HCT116 (cell line): ENCODE measurements around the gene PAX6. TPM values are rescaled to one million over a fixed set of nuclear protein-coding genes. Genes with fewer than 3 reads are reported as not detected.

Experiments used
- ATAC-seq: fragments of 200-7000 bp; cut with Tn5 transposase; 2 replicates; pipeline ENCODE4 v1.9.1; 2020; ENCODE audit warnings: mild to moderate bottlenecking, moderate library complexity
- BruUV-seq: library from RNA; stranded (reverse); fragments of 400-500 nt; replicated peaks from 2 replicates; lab custom pipeline; 2021; lab: Mats Ljungman, UMichigan
- CTCF ChIA-PET: fragments of 300-600 bp; sonication (Branson Sonifier 250); formaldehyde crosslinking; loops from one replicate; lab custom pipeline; 2021; ENCODE audit warnings: antibody characterized with exemption; lab: Charles Lee
- POLR2A ChIA-PET: fragments of 300-600, 350-600 bp; sonication (Branson Sonifier 250); formaldehyde crosslinking; loops from one replicate; lab custom pipeline; 2021; ENCODE audit warnings: antibody characterized with exemption; lab: Charles Lee
- RAD21 ChIA-PET, 2 experiments: fragments of 300-600 bp; sonication (Branson Sonifier 250); formaldehyde crosslinking; loops; one replicate each; lab custom pipeline; 2023; ENCODE audit warnings: low total read pairs in 2 of 2; ENCODE audit not compliant: uncharacterized antibody in 2 of 2, unreplicated experiment in 2 of 2, low non-redundant PET in 1 of 2; lab: Charles Lee
- DNase-seq: peaks from one replicate; pipeline ENCODE4 v3.0.0-alpha.2; 2010; ENCODE audit warnings: low read depth, low spot score
- H2AFZ ChIP-seq: fragments of 200-600 bp; shearing (Covaris generic), sonication (generic); 2 replicates; pipeline ENCODE4 v1.6.1; 2017; ENCODE audit warnings: low read depth, mixed run types, mixed read lengths, antibody characterized with exemption, low read length; ENCODE audit not compliant: poor library complexity, severe bottlenecking
- H3K27ac ChIP-seq: 2 replicates; pipeline ENCODE4 v1.5.1; 2012; ENCODE audit warnings: low read depth, low read length
- H3K27me3 ChIP-seq: fragments of 200-600 bp; sonication (generic); 2 replicates; pipeline ENCODE4 v1.6.1; 2016; ENCODE audit warnings: mixed run types, low read length, mixed read lengths; ENCODE audit not compliant: insufficient read depth
- H3K36me3 ChIP-seq, 2 experiments: fragments of 200-500 bp in 1 of 2; fragments of 200-600 bp in 1 of 2; sonication (Bioruptor generic) in 1 of 2; sonication (generic) in 1 of 2; 2 replicates each; pipeline versions ENCODE4 v1.5.1 to v1.6.1; 2014 to 2016; ENCODE audit warnings: low read length in 2 of 2, inconsistent platforms in 1 of 2, mixed read lengths in 1 of 2, mixed run types in 1 of 2; ENCODE audit not compliant: insufficient read depth in 2 of 2, control insufficient read depth in 1 of 2
- H3K4me1 ChIP-seq, 2 experiments: fragments of 200-600 bp in 1 of 2; sonication (generic) in 1 of 2; 2 replicates each; pipeline versions ENCODE4 v1.5.1 to v1.6.1; 2012 to 2017; ENCODE audit warnings: low read length in 2 of 2, inconsistent platforms in 1 of 2, mild to moderate bottlenecking in 1 of 2, mixed read lengths in 1 of 2, mixed run types in 1 of 2, moderate library complexity in 1 of 2; ENCODE audit not compliant: insufficient read depth in 2 of 2, control insufficient read depth in 1 of 2
- H3K4me2 ChIP-seq: fragments of 200-600 bp; sonication (generic); 2 replicates; pipeline ENCODE4 v1.6.1; 2017; ENCODE audit warnings: mixed run types, low read length, mixed read lengths
- H3K4me3 ChIP-seq, 2 experiments: fragments of 200-600 bp in 1 of 2; sonication (generic) in 1 of 2; replicated peaks in 1 of 2; 2 replicates each; pipeline ENCODE4 v1.5.1; 2011 to 2016; ENCODE audit warnings: low read length in 2 of 2, control low read depth in 1 of 2, low read depth in 1 of 2, mild to moderate bottlenecking in 1 of 2, mixed read lengths in 1 of 2, mixed run types in 1 of 2
- H3K79me2 ChIP-seq: fragments of 200-600 bp; sonication (generic); 2 replicates; pipeline ENCODE4 v1.6.1; 2017; ENCODE audit warnings: mild to moderate bottlenecking, mixed run types, low read length, moderate library complexity, mixed read lengths; ENCODE audit not compliant: insufficient read depth
- H3K9ac ChIP-seq: fragments of 200-600 bp; sonication (generic); 2 replicates; pipeline ENCODE4 v1.6.1; 2016; ENCODE audit warnings: low read length, mixed read lengths
- H3K9me2 ChIP-seq: fragments of 200-600 bp; sonication (generic), shearing (Covaris generic); 2 replicates; pipeline ENCODE4 v1.6.1; 2017; ENCODE audit warnings: mixed run types, mild to moderate bottlenecking, moderate library complexity; ENCODE audit not compliant: insufficient read depth
- H3K9me3 ChIP-seq, 2 experiments: fragments of 200-500 bp in 1 of 2; fragments of 200-600 bp in 1 of 2; sonication (Bioruptor generic) in 1 of 2; sonication (generic) in 1 of 2; 2 replicates each; pipeline ENCODE4 v1.6.1; 2014 to 2017; ENCODE audit warnings: low read length in 2 of 2, mixed read lengths in 2 of 2, inconsistent platforms in 1 of 2, low read depth in 1 of 2, mild to moderate bottlenecking in 1 of 2, mixed run types in 1 of 2, moderate library complexity in 1 of 2; ENCODE audit not compliant: control insufficient read depth in 1 of 2, insufficient read depth in 1 of 2
- H4K20me1 ChIP-seq: fragments of 200-600 bp; sonication (generic), shearing (Covaris generic); 2 replicates; pipeline ENCODE4 v1.6.1; 2017; ENCODE audit warnings: mixed run types, mild to moderate bottlenecking, moderate library complexity; ENCODE audit not compliant: insufficient read depth
- CBX3 ChIP-seq: IDR thresholded peaks from 2 replicates; pipeline ENCODE4 v1.6.1; 2012; ENCODE audit warnings: low read depth
- CEBPB ChIP-seq: IDR thresholded peaks from 2 replicates; pipeline ENCODE4 v1.6.1; 2012; ENCODE audit warnings: low read depth
- CTCF ChIP-seq, 3 experiments: fragments of 200-600 bp in 1 of 3; sonication (generic) in 1 of 3; IDR thresholded peaks in 2 of 3; conservative IDR thresholded peaks in 1 of 3; 2 replicates each; pipeline ENCODE4 v1.5.1; 2012 to 2017; ENCODE audit warnings: low read depth in 2 of 3, low read length in 2 of 3, antibody characterized with exemption in 1 of 3, borderline replicate concordance in 1 of 3, control low read depth in 1 of 3, mild to moderate bottlenecking in 1 of 3, mixed read lengths in 1 of 3, mixed run types in 1 of 3, moderate library complexity in 1 of 3; ENCODE audit not compliant: insufficient read depth in 1 of 3
- EGR1 ChIP-seq: IDR thresholded peaks from 2 replicates; pipeline ENCODE4 v1.6.1; 2012; ENCODE audit warnings: low read depth
- ELF1 ChIP-seq: IDR thresholded peaks from 2 replicates; pipeline ENCODE4 v1.6.1; 2012; ENCODE audit warnings: low read depth, borderline replicate concordance
- EZH2 ChIP-seq: fragments of 200-600 bp; sonication (generic); IDR thresholded peaks from 2 replicates; pipeline ENCODE4 v1.6.1; 2017; ENCODE audit warnings: antibody characterized with exemption, mixed run types
- EZH2phosphoT487 ChIP-seq: fragments of 200-600 bp; IDR thresholded peaks from 2 replicates; pipeline ENCODE4 v1.6.1; 2018; ENCODE audit warnings: antibody characterized with exemption, borderline replicate concordance
- JUND ChIP-seq: IDR thresholded peaks from 2 replicates; pipeline ENCODE4 v1.6.1; 2012
- POLR2A ChIP-seq: IDR thresholded peaks from 2 replicates; pipeline ENCODE4 v1.7.0; 2011; ENCODE audit warnings: borderline replicate concordance; ENCODE audit not compliant: insufficient read depth, insufficient read length; ENCODE audit errors: extremely low read depth
- POLR2AphosphoS5 ChIP-seq: IDR thresholded peaks from 2 replicates; pipeline ENCODE4 v1.6.1; 2011; ENCODE audit warnings: mild to moderate bottlenecking, low read depth, low read length, moderate library complexity
- RAD21 ChIP-seq: IDR thresholded peaks from 2 replicates; pipeline ENCODE4 v1.6.1; 2012; ENCODE audit warnings: low read depth, mild to moderate bottlenecking
- SIN3A ChIP-seq: IDR thresholded peaks from 2 replicates; pipeline ENCODE4 v1.6.1; 2012; ENCODE audit warnings: low read depth
- SRF ChIP-seq: IDR thresholded peaks from 2 replicates; pipeline ENCODE4 v1.6.1; 2012; ENCODE audit warnings: low read depth
- TCF7L2 ChIP-seq: IDR thresholded peaks from 2 replicates; pipeline ENCODE4 v1.7.0; 2011; ENCODE audit warnings: borderline replicate concordance, inconsistent platforms; ENCODE audit not compliant: insufficient read depth, insufficient read length; ENCODE audit errors: extremely low read depth
- YY1 ChIP-seq: IDR thresholded peaks from 2 replicates; pipeline ENCODE4 v1.6.1; 2011; ENCODE audit warnings: low read length, low read depth, moderate library complexity, mild to moderate bottlenecking; ENCODE audit not compliant: insufficient replicate concordance; ENCODE audit errors: extremely low read depth
- ZNF274 ChIP-seq: fragments of 200-500 bp; sonication (Bioruptor generic); IDR thresholded peaks from 2 replicates; pipeline ENCODE4 v1.6.1; 2014; ENCODE audit warnings: mild to moderate bottlenecking, low read depth, low read length, inconsistent platforms
- intact Hi-C: fragments of 100-400 bp; cut with micrococcal nuclease; formaldehyde crosslinking; loops from 2 replicates; pipeline ENCODE4 v1.10.0; 2022
- total RNA-seq: library from RNA; stranded (reverse); gene quantifications from one replicate; pipeline ENCODE4 v1.2.1, GENCODE V29; 2021; ENCODE audit not compliant: unreplicated experiment
- TF ChIP-seq, protein P1 (sequence below): IDR thresholded peaks from 2 replicates; pipeline ENCODE4 v1.6.1; 2012; ENCODE audit warnings: low read depth
- TF ChIP-seq, protein P2 (sequence below): IDR thresholded peaks from 2 replicates; pipeline ENCODE4 v1.6.1; 2012

Gene PAX6
- total RNA-seq, 1 experiment from 2014 or later = 5.3 TPM

GRCh38 chr11:31825838-31826484 lies 14.8 kb upstream of the PAX6 start:
- POLR2A ChIA-PET = no interaction called here
- DNase-seq = no peak
- Histone ChIP-seq H3K9me3 (no peaks in the 10 kb centered on the region), H3K9ac (no peak overlapping the region), H3K4me1 (no peaks in the 10 kb centered on the region), H3K36me3 (no peaks in the 10 kb centered on the region), H3K4me2 (no peak overlapping the region), H3K9me2 (no peaks in the 10 kb centered on the region), H3K79me2 (no peaks in the 10 kb centered on the region), H3K27me3 (no peaks in the 10 kb centered on the region), H3K27ac (no peak overlapping the region), H2AFZ (no peak overlapping the region), H3K4me3 (no peak overlapping the region), H4K20me1 (no peaks in the 10 kb centered on the region)
- ATAC-seq = no peak
- BruUV-seq = no TSS peak
- CTCF ChIA-PET = no interaction called here
- intact Hi-C loops = no loop called here
- no peak for TF ChIP-seq YY1
- TF ChIP-seq, protein P1, sequence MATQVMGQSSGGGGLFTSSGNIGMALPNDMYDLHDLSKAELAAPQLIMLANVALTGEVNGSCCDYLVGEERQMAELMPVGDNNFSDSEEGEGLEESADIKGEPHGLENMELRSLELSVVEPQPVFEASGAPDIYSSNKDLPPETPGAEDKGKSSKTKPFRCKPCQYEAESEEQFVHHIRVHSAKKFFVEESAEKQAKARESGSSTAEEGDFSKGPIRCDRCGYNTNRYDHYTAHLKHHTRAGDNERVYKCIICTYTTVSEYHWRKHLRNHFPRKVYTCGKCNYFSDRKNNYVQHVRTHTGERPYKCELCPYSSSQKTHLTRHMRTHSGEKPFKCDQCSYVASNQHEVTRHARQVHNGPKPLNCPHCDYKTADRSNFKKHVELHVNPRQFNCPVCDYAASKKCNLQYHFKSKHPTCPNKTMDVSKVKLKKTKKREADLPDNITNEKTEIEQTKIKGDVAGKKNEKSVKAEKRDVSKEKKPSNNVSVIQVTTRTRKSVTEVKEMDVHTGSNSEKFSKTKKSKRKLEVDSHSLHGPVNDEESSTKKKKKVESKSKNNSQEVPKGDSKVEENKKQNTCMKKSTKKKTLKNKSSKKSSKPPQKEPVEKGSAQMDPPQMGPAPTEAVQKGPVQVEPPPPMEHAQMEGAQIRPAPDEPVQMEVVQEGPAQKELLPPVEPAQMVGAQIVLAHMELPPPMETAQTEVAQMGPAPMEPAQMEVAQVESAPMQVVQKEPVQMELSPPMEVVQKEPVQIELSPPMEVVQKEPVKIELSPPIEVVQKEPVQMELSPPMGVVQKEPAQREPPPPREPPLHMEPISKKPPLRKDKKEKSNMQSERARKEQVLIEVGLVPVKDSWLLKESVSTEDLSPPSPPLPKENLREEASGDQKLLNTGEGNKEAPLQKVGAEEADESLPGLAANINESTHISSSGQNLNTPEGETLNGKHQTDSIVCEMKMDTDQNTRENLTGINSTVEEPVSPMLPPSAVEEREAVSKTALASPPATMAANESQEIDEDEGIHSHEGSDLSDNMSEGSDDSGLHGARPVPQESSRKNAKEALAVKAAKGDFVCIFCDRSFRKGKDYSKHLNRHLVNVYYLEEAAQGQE = no peak
- no peak for TF ChIP-seq JUND
- no peak for TF ChIP-seq EZH2
- no peak for TF ChIP-seq RAD21
- TF ChIP-seq SRF = no peak
- TF ChIP-seq EGR1 = no peak
- TF ChIP-seq ELF1 = no peak
- no peak for TF ChIP-seq EZH2phosphoT487
- no peak for TF ChIP-seq CBX3
- TF ChIP-seq SIN3A = no peak
- TF ChIP-seq, protein P2, sequence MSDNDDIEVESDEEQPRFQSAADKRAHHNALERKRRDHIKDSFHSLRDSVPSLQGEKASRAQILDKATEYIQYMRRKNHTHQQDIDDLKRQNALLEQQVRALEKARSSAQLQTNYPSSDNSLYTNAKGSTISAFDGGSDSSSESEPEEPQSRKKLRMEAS = no peak
- no peak for TF ChIP-seq CEBPB
- TF ChIP-seq POLR2A = no peak
- TF ChIP-seq TCF7L2 = no peak
- TF ChIP-seq CTCF (IDR thresholded peaks at IDR 0.05 in 2 of 3, conservative IDR thresholded peaks at IDR 0.05 in 1 of 3; ENCODE audit: borderline replicate concordance in 1 of 3, insufficient read depth in 1 of 3, low read depth in 2 of 3, low read length in 2 of 3) = no peak
- no peak for TF ChIP-seq POLR2AphosphoS5
- no peak for TF ChIP-seq ZNF274
- RAD21 ChIA-PET = no interaction called here
